GM10266 (cell line): ENCODE results near the gene MAGIX.

Source experiments
- DNase-seq: peaks from one replicate; pipeline ENCODE4 v3.0.0; 2012; ENCODE audit errors: extremely low spot score
- TF ChIP-seq, protein P1 (sequence below): IDR thresholded peaks from 2 replicates; pipeline ENCODE4 v1.5.1; 2012; ENCODE audit warnings: mild to moderate bottlenecking, low read depth; ENCODE audit not compliant: control insufficient read depth, insufficient read depth; ENCODE audit errors: missing control alignments

MAGIX gene

DNA sequence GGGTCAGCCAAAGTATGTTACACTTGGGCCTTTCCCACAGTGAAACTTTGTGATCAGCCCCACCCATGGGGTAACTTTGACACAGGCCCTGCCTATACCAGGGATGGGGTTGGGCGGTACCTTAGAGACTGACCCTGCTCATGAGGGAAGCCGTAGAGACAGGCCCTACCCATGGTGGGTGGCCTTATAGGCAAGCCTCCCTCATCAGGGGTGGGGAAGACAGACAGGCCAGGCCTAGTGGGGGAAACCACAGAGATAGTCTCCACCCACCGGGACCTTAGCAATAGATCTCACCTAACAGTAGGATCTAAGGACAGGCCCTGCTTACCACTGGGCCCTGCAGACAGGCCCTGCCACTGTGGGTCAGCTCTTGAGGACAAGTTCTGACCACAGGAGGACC lies 16.0 kb downstream of the MAGIX start:
- TF ChIP-seq, protein P1, sequence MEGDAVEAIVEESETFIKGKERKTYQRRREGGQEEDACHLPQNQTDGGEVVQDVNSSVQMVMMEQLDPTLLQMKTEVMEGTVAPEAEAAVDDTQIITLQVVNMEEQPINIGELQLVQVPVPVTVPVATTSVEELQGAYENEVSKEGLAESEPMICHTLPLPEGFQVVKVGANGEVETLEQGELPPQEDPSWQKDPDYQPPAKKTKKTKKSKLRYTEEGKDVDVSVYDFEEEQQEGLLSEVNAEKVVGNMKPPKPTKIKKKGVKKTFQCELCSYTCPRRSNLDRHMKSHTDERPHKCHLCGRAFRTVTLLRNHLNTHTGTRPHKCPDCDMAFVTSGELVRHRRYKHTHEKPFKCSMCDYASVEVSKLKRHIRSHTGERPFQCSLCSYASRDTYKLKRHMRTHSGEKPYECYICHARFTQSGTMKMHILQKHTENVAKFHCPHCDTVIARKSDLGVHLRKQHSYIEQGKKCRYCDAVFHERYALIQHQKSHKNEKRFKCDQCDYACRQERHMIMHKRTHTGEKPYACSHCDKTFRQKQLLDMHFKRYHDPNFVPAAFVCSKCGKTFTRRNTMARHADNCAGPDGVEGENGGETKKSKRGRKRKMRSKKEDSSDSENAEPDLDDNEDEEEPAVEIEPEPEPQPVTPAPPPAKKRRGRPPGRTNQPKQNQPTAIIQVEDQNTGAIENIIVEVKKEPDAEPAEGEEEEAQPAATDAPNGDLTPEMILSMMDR: no peak
- no peak for DNase-seq

DNA sequence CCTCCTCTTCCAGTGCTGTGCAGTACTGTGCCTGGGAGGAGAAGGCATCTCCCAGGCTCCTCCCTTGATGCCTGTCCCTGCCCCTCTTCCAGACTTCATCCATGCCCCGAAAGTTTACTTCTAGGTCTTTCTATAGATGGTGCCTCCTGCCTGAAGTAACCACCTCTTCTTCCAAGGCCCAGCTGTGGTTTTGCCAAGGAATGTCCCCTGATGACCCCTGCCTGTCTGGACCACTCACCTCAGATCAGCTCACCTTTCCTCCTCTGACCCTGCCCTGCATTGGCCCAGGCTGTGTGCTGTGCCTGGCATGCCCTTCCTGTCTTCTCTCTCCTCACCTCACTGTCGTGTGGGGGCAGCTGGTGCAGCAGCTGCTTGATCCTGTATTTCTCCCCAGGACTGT lies 16.8 kb downstream of the MAGIX start:
- TF ChIP-seq, protein P1: no peak
- DNase-seq: no peak

DNA sequence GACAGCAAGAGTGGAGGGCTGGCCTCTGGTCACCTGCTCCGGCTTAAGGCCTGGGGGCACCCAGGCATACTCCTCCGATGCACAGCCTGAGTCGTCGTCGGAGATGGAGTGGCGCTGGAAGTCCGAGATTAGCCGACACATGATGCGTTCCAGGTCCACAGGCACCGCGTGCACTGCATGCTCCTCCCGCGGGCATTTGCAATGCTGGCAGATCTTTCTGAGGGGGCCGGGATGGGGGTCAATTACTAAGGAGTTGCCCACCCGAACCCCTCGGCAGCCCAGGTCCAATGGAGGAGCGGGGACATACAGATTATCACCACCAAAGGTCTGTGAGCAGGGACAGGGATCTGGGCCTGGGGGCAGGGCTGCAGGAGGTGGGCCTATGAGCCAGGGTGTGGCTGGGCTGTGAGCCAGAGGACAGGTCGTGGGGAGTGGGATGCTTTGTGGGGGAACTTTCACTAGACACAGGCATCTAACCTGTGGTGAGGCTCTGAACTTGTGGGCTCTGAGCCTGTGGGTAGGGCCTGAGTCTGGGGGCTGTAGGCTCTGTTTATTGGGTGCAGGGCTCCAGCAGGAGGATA lies 21.2 kb downstream of the MAGIX start:
- TF ChIP-seq, protein P1: no peak
- DNase-seq: no peak

- peak; percentile 51 for DNase-seq
- TF ChIP-seq, protein P1: no peak
Measured at GRCh38 chrX:49184294-49185281, 22.0 kb downstream of the MAGIX start.

GRCh38 chrX:49186125-49187027 lies 23.8 kb downstream of the MAGIX start, which contains the start of gene PRICKLE3:
PRICKLE3 (minus strand) TSS chrX:49186373; CDS start chrX:49186297, 76 bp downstream.
- DNase-seq: peak; percentile 80
- TF ChIP-seq, protein P1: peak; percentile 56

GRCh38 chrX:49187028-49187394 lies 24.5 kb downstream of the MAGIX start:
- DNase-seq: no peak
- TF ChIP-seq, protein P1: no peak
